Measurements from ENCODE around the gene TRAM2.

Gene TRAM2, protein sequence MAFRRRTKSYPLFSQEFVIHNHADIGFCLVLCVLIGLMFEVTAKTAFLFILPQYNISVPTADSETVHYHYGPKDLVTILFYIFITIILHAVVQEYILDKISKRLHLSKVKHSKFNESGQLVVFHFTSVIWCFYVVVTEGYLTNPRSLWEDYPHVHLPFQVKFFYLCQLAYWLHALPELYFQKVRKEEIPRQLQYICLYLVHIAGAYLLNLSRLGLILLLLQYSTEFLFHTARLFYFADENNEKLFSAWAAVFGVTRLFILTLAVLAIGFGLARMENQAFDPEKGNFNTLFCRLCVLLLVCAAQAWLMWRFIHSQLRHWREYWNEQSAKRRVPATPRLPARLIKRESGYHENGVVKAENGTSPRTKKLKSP

DNA sequence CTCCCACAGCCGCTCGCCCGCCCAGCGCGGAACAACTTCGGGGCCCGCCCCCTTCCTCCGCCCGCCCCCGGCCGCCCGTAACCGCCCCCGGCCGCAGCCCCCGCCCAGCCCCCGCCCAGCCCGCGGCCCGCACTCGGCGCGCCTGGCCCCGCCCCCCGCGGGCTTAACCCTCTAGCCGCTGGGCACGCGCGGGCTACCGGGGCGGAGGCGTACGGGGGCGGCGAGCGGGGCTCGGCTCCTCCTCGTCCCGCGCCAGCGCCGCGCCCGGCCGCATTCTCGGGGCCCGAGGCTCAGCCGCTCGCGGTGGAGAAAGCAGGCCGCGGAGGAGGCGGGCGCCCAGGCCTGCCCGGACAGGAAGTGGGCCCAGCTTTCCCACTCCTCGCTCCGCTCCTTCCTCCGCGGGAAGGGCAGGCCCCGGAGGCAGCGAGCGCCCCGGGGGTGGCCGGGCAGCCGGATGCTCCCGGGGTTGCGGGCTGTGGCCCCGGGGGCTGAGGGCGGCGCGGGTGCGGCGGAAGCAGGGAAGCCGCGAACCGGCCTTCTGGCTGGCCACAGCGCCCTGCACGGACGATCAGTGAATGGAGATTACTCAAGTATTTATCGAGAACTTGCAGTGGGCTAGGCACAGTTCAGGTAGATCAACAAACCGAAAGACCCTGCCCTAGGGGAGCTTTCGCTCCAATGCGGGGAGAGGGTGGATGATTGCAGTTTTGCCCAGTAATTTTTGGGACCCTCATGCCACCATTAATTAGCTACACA lies at the start of gene TRAM2:
TRAM2 (minus strand) TSS at position 39 of the 756 bp plus-strand sequence. CDS start 145 bp downstream, outside the sequence.
- Mint-ChIP-seq H3K4me3 (peak within 1 kb of the TSS; percentile 84), H3K36me3 (no peaks in the 10 kb centered on the region), H3K27ac (peak within 1 kb of the TSS; percentile 60), H3K27me3 (no peaks in the 10 kb centered on the region), H3K4me1 (peaks cover 45% of the 10 kb centered on the region), H3K9me3 (no peaks in the 10 kb centered on the region)

DNA sequence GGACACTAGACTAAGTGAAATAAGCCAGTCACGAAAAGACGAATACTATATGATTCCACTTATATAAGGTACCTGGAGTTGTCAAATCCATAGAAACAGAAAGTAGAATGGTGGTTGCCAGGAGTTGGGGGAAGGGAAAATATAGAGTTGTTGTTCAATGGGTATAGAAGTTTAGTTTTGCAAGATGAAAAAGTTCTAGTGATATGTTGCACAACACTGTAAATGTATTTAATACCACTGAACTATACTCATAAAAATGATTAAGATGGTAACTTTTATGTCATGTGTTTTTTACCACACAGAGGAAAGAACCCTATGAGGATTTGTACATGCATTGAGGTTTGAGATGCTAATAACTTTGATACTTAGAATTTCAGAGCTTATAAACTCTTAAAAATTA lies 46.0 kb upstream of the TRAM2 start:
- peaks cover 5% of the 10 kb centered on the region for H3K27me3 Mint-ChIP-seq
- no peaks in the 10 kb centered on the region for H3K36me3 Mint-ChIP-seq
- no peak overlapping the region for H3K4me3 Mint-ChIP-seq
- no peak overlapping the region for H3K27ac Mint-ChIP-seq
- no peaks in the 10 kb centered on the region for H3K4me1 Mint-ChIP-seq
- H3K9me3 Mint-ChIP-seq = no peaks in the 10 kb centered on the region

DNA sequence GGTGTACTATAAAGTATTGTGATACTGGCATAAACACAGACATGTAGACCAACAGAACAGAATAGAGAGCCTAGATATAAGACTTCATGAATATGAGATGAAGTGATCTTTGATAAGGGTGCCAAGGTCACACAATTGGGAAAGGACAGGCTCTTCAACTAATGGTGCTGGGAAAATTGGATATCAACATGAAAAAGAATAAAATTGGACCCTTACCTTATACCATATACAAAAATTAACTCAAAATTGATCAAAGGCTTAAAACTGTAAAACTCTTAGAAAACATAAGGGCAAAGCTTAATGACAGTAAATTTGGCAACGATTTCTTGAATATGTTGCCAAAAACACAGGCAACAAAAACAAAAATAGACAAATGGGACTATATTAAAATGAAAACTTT lies 44.8 kb upstream of the TRAM2 start:
- no peak overlapping the region for H3K4me3 Mint-ChIP-seq
- no peaks in the 10 kb centered on the region for H3K4me1 Mint-ChIP-seq
- H3K9me3 Mint-ChIP-seq = no peaks in the 10 kb centered on the region
- H3K36me3 Mint-ChIP-seq = no peaks in the 10 kb centered on the region
- no peak overlapping the region for H3K27ac Mint-ChIP-seq
- H3K27me3 Mint-ChIP-seq = peaks cover 5% of the 10 kb centered on the region

DNA sequence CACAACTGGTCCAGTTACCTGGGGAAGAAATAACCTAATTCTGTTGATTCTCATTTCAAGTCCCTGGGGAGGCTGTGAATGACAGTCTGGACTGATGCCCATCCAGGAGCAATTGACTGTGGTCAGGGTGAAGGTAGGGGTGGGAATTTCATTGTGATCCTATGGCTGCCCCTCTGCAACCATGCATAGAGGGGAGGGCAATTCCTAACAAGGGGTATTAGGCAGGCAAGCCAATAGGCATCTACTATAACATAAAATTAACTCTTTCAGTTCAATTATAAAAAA lies 44.0 kb upstream of the TRAM2 start:
- H3K4me3 Mint-ChIP-seq = no peak overlapping the region
- H3K27ac Mint-ChIP-seq = no peak overlapping the region
- H3K36me3 Mint-ChIP-seq = no peaks in the 10 kb centered on the region
- H3K9me3 Mint-ChIP-seq = no peaks in the 10 kb centered on the region
- H3K27me3 Mint-ChIP-seq = peaks cover 5% of the 10 kb centered on the region
- no peaks in the 10 kb centered on the region for H3K4me1 Mint-ChIP-seq

DNA sequence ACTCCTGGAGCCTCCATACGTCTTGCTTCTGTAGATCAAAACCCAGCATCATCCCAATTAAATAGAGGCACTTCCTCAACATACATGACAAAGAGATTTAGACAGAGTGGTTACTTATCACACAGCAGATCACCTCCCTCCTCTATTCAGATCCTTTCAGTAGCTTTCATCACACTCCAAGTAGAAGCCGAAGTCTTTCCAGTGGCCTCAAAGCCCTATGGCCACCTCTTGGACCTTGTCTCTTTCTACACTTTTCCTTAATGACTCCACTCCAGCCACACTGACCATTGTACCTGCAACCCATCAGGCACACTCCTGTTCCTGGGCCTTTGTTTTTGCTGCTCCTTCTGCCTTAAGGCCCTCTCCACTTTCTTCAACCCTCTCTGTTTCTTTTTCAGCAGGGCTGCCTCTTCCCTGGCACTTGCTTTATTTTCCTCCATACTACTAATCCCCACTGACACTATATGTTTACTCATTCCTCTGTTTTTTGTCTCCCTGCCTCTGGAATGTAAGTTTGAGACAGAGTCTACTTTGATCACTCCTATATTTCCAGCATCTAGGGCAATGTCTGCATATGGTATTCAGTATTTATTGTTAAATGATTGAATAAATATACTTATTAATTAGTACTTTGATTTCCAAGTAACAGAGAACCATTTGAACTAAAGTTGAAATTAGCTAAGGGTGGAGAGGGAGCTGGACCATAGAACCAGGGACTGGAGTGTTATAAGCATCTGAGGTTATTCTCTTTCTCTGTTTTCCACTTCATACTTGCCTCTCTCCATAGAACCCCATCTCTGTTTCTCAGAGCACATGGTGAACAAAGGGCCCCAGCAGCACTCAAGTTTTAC lies 43.4 kb upstream of the TRAM2 start:
- no peaks in the 10 kb centered on the region for H3K36me3 Mint-ChIP-seq
- no peaks in the 10 kb centered on the region for H3K4me1 Mint-ChIP-seq
- no peak overlapping the region for H3K4me3 Mint-ChIP-seq
- H3K27me3 Mint-ChIP-seq = peaks cover 5% of the 10 kb centered on the region
- H3K9me3 Mint-ChIP-seq = no peaks in the 10 kb centered on the region
- no peak overlapping the region for H3K27ac Mint-ChIP-seq

DNA sequence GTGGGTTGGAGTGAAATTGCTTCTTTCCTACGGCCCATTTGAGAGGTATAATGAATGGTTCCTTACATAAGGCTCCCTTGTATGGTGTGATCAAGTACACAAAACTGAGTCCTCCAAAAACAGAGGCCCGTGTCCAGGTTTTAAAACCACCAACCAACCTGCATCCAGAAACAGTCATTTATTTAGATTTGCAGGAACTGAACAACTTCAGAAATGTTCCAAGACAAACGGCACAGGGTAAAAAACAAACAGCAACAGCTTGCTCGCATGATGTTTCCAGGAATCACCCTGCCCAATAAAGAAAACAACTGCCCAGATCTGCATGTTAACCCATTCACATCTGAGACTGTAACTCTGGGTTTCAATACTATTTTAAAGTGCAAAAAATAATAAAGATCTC lies 40.2 kb upstream of the TRAM2 start:
- Mint-ChIP-seq H3K36me3 (no peaks in the 10 kb centered on the region), H3K27me3 (no peaks in the 10 kb centered on the region), H3K9me3 (no peaks in the 10 kb centered on the region), H3K4me1 (no peaks in the 10 kb centered on the region), H3K27ac (no peak overlapping the region), H3K4me3 (no peak overlapping the region)

DNA sequence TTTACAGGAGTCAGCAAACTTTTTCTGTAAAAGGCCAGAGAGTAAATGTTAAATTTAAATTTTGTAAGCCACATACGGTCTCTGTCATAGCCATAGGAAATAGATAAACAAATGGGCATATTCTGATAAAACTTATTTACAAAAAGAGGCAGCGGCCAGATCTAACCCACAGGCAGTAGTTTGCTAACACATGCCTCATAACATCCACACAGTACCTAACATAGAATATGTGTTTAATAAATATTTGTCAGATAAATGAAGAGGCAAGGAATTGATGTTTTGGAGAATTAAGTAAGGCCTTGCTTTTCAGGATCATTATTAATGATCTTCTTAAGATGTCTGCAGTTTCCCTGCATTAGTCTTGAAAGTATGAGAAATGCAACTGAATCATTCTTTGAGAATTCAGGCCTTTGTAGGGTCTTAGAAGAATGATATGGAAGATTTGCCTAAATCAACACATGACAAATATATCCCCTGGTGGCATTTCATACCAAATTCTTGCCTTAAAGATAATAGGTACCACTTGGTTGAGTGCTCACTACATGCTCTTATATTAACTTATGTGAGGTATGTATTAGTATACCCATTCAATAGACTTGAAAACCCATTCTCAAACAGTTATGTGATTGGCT lies 39.3 kb upstream of the TRAM2 start:
- Mint-ChIP-seq H3K36me3 (no peaks in the 10 kb centered on the region), H3K9me3 (no peaks in the 10 kb centered on the region), H3K4me1 (no peaks in the 10 kb centered on the region), H3K4me3 (no peak overlapping the region), H3K27ac (no peak overlapping the region), H3K27me3 (no peaks in the 10 kb centered on the region)

DNA sequence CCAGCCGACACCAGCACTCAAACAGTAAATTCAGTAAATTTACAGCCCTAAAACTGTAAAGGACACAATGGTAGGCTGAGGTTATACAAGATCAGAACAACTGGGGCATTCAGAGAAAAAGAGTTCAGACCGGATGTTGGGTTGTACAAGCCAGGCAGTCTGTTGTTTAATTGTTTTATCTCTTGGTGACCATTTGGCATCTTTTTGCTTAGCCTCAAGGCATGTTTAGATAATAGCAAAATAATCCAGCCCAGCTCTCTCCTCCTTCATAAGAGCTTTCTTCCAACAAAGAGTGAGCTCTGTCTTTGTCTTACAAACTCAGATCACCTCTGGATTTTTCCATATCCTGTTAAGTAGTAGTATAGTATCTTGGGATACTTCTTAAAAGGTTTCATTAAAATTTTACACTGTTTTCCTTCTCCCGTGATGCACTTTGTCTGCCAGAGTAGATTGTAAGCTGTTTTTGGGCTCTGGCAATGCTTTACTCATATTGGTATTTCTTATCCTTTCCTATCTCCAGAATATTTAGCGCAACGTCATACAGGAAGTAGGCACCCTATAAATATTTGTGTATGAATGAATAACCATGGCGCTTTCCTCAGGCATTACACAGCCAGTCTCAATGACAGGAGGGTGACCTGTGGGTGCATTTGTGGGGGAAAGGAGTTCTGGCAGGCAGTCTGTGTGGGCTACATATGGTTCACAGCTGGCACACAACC lies 35.6 kb upstream of the TRAM2 start:
- Mint-ChIP-seq H3K36me3 (no peaks in the 10 kb centered on the region), H3K27me3 (no peaks in the 10 kb centered on the region), H3K9me3 (no peaks in the 10 kb centered on the region), H3K27ac (no peak overlapping the region), H3K4me3 (no peak overlapping the region), H3K4me1 (no peaks in the 10 kb centered on the region)

DNA sequence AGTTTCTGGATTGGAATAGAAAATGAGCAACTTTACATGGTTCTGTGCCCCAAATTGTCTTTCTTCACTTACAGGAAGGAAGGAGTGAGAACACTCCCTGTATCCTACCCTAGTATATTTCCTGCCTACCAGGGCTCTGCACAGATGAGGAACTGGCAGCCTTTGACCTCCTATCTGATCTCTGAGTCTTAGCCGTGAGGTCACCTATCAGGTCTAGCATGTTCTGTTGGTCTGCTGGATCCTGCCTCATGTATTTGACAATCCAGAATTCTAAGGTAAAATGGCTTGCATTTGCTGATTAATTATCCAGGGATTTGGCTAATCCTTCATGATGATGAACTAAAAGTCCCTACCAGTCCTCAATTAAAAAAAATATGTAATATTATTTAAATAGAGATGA lies 35.0 kb upstream of the TRAM2 start:
- Mint-ChIP-seq H3K4me1 (no peaks in the 10 kb centered on the region), H3K27me3 (no peaks in the 10 kb centered on the region), H3K9me3 (no peaks in the 10 kb centered on the region), H3K4me3 (no peak overlapping the region), H3K36me3 (no peaks in the 10 kb centered on the region), H3K27ac (no peak overlapping the region)

DNA sequence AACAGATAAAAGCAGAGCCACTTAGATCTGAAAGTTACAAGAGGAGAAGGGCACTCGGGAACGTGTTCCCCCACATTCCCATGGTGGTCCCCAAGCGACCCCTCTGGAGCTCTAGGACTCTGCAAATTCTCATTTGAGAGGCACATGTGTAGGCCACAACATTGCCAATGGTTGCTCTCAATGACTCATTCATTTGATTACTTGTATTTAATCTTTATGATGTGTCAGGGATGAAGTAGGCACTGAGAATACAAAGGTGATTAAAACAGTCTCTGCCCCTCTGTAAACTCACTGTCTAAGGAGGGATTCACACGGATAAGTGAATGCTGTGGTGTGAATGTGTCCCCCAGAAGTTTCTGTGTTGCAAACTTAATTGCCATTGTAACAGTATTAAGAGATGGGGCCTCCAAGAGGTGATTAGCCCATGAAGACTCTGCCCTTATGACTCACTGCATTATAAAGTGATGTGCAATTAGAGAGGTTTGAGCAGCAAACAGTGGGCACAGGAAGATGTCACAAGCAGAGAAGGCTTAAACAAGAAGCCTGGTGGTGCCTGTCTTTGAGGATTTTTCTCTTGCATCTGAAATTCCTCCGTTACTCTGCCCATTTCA lies 34.0 kb upstream of the TRAM2 start:
- Mint-ChIP-seq H3K36me3 (no peaks in the 10 kb centered on the region), H3K9me3 (no peaks in the 10 kb centered on the region), H3K27ac (no peak overlapping the region), H3K27me3 (no peaks in the 10 kb centered on the region), H3K4me3 (no peak overlapping the region), H3K4me1 (no peaks in the 10 kb centered on the region)

DNA sequence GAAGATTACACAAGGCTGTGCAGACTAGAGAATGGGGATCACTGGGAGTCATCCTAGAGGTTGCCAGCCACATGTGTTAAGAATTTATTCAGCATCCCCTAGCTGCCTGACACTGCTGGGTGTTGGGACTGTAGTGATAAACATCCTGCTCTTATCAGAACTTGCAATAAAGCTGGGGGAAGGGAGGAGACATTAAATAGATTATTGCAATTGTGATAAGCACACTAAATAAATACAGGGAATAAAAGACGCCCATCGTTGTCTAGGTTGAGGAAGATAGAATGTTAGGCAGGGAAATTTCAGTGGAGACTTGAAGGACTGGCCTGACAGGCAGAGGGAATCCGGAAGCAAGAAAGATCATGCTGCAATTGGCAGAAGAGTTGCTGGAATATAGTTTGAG lies 33.2 kb upstream of the TRAM2 start:
- Mint-ChIP-seq H3K9me3 (no peaks in the 10 kb centered on the region), H3K36me3 (no peaks in the 10 kb centered on the region), H3K4me1 (no peaks in the 10 kb centered on the region), H3K27ac (no peak overlapping the region), H3K27me3 (no peaks in the 10 kb centered on the region), H3K4me3 (no peak overlapping the region)

DNA sequence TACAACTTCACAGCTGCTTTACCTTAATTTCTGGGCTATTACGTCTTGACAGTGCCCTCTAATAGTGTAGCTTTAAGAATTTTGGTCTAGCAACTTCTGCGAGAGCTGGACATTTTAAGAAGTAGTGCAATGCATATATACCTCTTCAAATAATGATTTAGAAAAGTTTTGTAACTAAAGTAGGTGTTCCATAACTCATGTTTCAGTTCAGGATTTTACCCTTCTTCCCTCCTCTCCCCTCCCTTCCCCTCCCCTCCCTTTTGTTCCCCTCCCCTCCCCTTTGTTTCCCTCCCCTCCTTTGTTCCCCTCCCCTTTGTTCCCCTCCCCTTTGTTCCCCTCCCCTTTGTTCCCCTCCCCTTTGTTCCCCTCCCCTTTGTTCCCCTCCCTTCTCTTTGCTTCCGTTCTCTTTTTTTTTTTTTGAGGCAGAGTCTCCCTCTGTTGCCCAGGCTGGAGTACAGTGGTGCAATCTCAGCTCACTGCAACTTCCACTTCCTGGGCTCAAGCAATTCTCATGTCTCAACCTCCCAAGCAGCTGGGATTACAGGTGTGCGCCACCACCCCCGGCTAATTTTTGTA lies 28.8 kb upstream of the TRAM2 start:
- no peak overlapping the region for H3K4me3 Mint-ChIP-seq

DNA sequence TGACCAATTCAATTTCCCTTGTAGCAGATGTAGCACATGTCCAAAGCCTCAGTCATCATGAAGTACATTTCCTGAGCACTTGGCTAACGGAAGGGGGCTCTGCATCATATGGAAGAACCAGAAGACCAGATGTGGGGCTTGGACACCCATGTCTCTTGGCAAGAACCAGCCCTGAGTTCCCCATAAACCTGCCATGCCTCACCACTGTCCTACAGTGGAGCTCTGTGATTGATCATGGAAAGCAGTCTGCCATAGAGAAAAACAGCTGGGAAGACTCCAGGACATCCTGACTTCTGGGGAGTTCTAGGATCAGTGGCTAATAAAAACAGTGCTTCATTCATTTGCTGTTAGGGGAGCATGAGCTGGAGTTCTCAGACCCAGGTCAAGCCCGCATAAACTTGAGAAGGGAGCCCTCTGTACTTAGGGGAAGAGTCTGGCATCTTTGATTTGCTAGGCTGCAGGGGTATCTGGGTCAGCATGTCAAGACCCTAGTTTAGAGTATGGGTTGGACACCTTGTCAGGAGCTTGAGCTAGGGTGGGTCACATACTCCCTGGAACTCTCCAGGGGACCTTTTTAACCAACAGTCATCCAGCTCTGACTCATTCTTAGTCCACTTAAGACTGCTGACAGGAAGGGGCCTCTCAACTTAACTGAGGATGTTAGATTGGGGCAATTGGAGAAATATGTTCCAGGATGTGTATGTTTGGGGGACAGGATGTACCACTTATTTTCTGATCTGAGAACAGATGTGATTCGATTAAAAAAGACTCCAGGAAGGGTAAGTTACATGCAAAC lies 26.3 kb upstream of the TRAM2 start:
- H3K36me3 Mint-ChIP-seq = no peaks in the 10 kb centered on the region
- H3K27me3 Mint-ChIP-seq = no peaks in the 10 kb centered on the region

More for the DNA sequence above, 28.8 kb upstream of the TRAM2 start:
- Mint-ChIP-seq H3K27ac (no peak overlapping the region), H3K9me3 (no peaks in the 10 kb centered on the region), H3K27me3 (no peaks in the 10 kb centered on the region), H3K4me1 (no peaks in the 10 kb centered on the region), H3K36me3 (no peaks in the 10 kb centered on the region)

DNA sequence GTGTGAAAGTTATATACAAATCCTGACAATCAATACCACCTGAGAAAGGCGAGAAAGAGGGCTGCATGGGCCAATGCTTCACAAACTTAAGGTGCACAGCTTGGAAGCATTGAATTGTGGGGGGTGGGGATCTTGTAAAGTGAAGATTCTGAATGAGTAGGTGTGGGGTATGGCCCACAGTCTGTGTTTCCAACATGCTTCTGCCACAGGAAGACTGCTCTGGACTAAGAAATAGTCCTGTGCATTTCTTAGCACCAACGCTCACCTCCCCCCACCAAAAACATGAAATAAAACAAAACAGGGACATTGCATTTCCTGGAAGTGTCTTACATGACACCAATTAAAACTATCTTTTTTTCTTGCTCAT lies 21.9 kb upstream of the TRAM2 start:
- H3K36me3 Mint-ChIP-seq = no peaks in the 10 kb centered on the region

More for the DNA sequence above, 26.3 kb upstream of the TRAM2 start:
- no peak overlapping the region for H3K27ac Mint-ChIP-seq
- no peak overlapping the region for H3K4me3 Mint-ChIP-seq
- H3K9me3 Mint-ChIP-seq = no peaks in the 10 kb centered on the region
- no peaks in the 10 kb centered on the region for H3K4me1 Mint-ChIP-seq

More for the DNA sequence above, 21.9 kb upstream of the TRAM2 start:
- Mint-ChIP-seq H3K9me3 (no peaks in the 10 kb centered on the region), H3K4me3 (no peak overlapping the region), H3K27me3 (no peaks in the 10 kb centered on the region), H3K4me1 (peaks cover 10% of the 10 kb centered on the region), H3K27ac (no peak overlapping the region)

Data from activated naive CD4-positive, alpha-beta T cell treated with anti-CD3 and anti-CD28 coated beads, Interleukin-2, amount 50 U/mL, for 24 hours (primary cell).